B cell (primary cell): Measurements from ENCODE around the gene HLX. TPM values are rescaled to one million over a fixed set of nuclear protein-coding genes. Genes with fewer than 3 reads are reported as not detected.

Experiments used
- ATAC-seq: fragments of 200-7000 bp; cut with Tn5 transposase; one replicate; pipeline ENCODE4 v1.10.0; 2021; ENCODE audit warnings: low read depth, mild to moderate bottlenecking, moderate number of reproducible peaks, moderate library complexity
- CTCF ChIA-PET: fragments of 350-600 bp; sonication (Branson Sonifier 250); formaldehyde crosslinking; loops from one replicate; lab custom pipeline; 2021; ENCODE audit warnings: antibody characterized with exemption, inconsistent platforms; lab: Charles Lee
- POLR2A ChIA-PET: fragments of 350-600 bp; sonication (Branson Sonifier 250); formaldehyde crosslinking; loops from one replicate; lab custom pipeline; 2021; ENCODE audit warnings: antibody characterized with exemption; lab: Charles Lee
- DNase-seq: peaks from one replicate; pipeline ENCODE4 v3.0.0; 2013
- H2AFZ ChIP-seq: 2 replicates; pipeline ENCODE4 v1.6.1; 2012; ENCODE audit warnings: mild to moderate bottlenecking, low read depth, low read length; ENCODE audit not compliant: insufficient read depth, poor library complexity, severe bottlenecking
- H3K27ac ChIP-seq, 2 donors: 1 replicate in 1 of 2; 2 replicates in 1 of 2; pipeline ENCODE4 v1.5.1; 2012 to 2013; ENCODE audit warnings: low read length in 2 of 2, mild to moderate bottlenecking in 2 of 2, moderate library complexity in 1 of 2
- H3K27me3 ChIP-seq, 4 experiments: fragments of 200-600 bp in 1 of 4; sonication (generic) in 1 of 4; replicated peaks in 1 of 4; 1 replicate in 2 of 4; 2 replicates in 2 of 4; pipeline versions ENCODE4 v1.6.1 to v1.7.0; 2013 to 2016; ENCODE audit warnings: low read length in 3 of 4, mild to moderate bottlenecking in 2 of 4, mixed read lengths in 1 of 4, moderate library complexity in 1 of 4; ENCODE audit not compliant: insufficient read depth in 4 of 4, control insufficient read depth in 3 of 4; ENCODE audit errors: control extremely low read depth in 1 of 4
- H3K36me3 ChIP-seq, 2 experiments: replicated peaks in 1 of 2; 1 replicate in 1 of 2; 2 replicates in 1 of 2; pipeline versions ENCODE4 v1.6.1 to v1.7.1; 2013; ENCODE audit warnings: low read length in 1 of 2; ENCODE audit not compliant: insufficient read depth in 2 of 2, control insufficient read depth in 1 of 2; ENCODE audit errors: control extremely low read depth in 1 of 2, extremely low read depth in 1 of 2
- H3K4me1 ChIP-seq, 2 donors: fragments of 200-600 bp in 1 of 2; sonication (generic) in 1 of 2; 1 replicate in 1 of 2; 2 replicates in 1 of 2; pipeline versions ENCODE4 v1.5.1 to v1.6.1; 2013 to 2017; ENCODE audit warnings: low read length in 2 of 2; ENCODE audit not compliant: control insufficient read depth in 2 of 2, insufficient read depth in 2 of 2
- H3K4me2 ChIP-seq: replicated peaks from 2 replicates; pipeline ENCODE3; 2012; ENCODE audit warnings: mild to moderate bottlenecking, low read depth, low read length; ENCODE audit not compliant: poor library complexity, severe bottlenecking
- H3K4me3 ChIP-seq, 5 experiments: fragments of 200-600 bp in 1 of 5; sonication (generic) in 1 of 5; 1 replicate in 3 of 5; 2 replicates in 2 of 5; pipeline versions ENCODE4 v1.5.1 to v1.7.0; 2011 to 2016; ENCODE audit warnings: low read length in 4 of 5, mild to moderate bottlenecking in 4 of 5, low read depth in 2 of 5, control low read depth in 1 of 5, moderate library complexity in 1 of 5; ENCODE audit not compliant: insufficient read depth in 1 of 5; ENCODE audit errors: control extremely low read depth in 1 of 5, extremely low read depth in 1 of 5
- H3K79me2 ChIP-seq: fragments of 200-600 bp; sonication (generic); one replicate; pipeline ENCODE4 v1.6.0; 2016; ENCODE audit warnings: low read length; ENCODE audit not compliant: control insufficient read depth, insufficient read depth
- H3K9ac ChIP-seq: fragments of 200-600 bp; sonication (generic); 2 replicates; pipeline ENCODE4 v1.6.1; 2017; ENCODE audit warnings: mild to moderate bottlenecking, low read length, moderate library complexity
- H3K9me3 ChIP-seq, 3 donors: one replicate each; pipeline versions ENCODE4 v1.6.1 to v1.7.1; 2013; ENCODE audit warnings: low read length in 2 of 3; ENCODE audit not compliant: control insufficient read depth in 2 of 3, insufficient read depth in 1 of 3; ENCODE audit errors: control extremely low read depth in 1 of 3
- H4K20me1 ChIP-seq: 2 replicates; pipeline ENCODE4 v1.6.0; 2012; ENCODE audit warnings: mild to moderate bottlenecking, low read length; ENCODE audit not compliant: insufficient read depth, control insufficient read depth, poor library complexity, severe bottlenecking
- H3K27ac Mint-ChIP-seq: one replicate; pipeline ENCODE4 v1.8.0; 2021; ENCODE audit warnings: mixed read lengths
- H3K27me3 Mint-ChIP-seq: one replicate; pipeline ENCODE4 v1.8.0; 2021; ENCODE audit warnings: mixed read lengths
- H3K4me1 Mint-ChIP-seq: one replicate; pipeline ENCODE4 v1.8.0; 2021; ENCODE audit warnings: mixed read lengths
- H3K4me3 Mint-ChIP-seq: one replicate; pipeline ENCODE4 v1.8.0; 2021; ENCODE audit warnings: mixed read lengths
- H3K9me3 Mint-ChIP-seq: one replicate; pipeline ENCODE4 v1.8.0; 2022; ENCODE audit warnings: mixed read lengths; ENCODE audit not compliant: insufficient read depth
- CTCF ChIP-seq: fragments of 200-600 bp; IDR thresholded peaks from one replicate; pipeline ENCODE4 v1.8.0; 2022; ENCODE audit warnings: antibody characterized with exemption, mild to moderate bottlenecking
- EZH2 ChIP-seq: IDR thresholded peaks from 2 replicates; pipeline ENCODE4 v1.6.1; 2012; ENCODE audit warnings: borderline replicate concordance, low read depth, mild to moderate bottlenecking, moderate library complexity, low read length; ENCODE audit not compliant: insufficient read depth, poor library complexity, severe bottlenecking
- WGBS: methylation state at CpG from one replicate; pipeline ENCODE4 v1.1.5; 2013; ENCODE audit warnings: missing lambda C conversion rate; ENCODE audit not compliant: insufficient coverage; 5-methylcytosine and 5-hydroxymethylcytosine counted together
- intact Hi-C: fragments of 100-400 bp; cut with micrococcal nuclease; formaldehyde crosslinking; loops from one replicate; pipeline ENCODE4 v1.10.0; 2022
- polyA plus RNA-seq: library from polyadenylated mRNA; depleted of rRNA; stranded (reverse); fragments of >200 nt; gene quantifications from 2 replicates; pipeline ENCODE4 v1.2.3, GENCODE V29; 2012
- total RNA-seq, 2 donors: library from RNA; stranded (reverse); fragments of 120-200 nt in 1 of 2; gene quantifications; 1 replicate in 1 of 2; 2 replicates in 1 of 2; pipeline versions ENCODE4 v1.2.3 to v1.2.4, GENCODE V29; 2013 to 2022

Gene HLX
- total and polyA plus RNA-seq, 2 donors (not counting 1 experiment from before 2014, with no cell fraction given) = 3.4 to 9.1 TPM

GRCh38 chr1:220882061-220882891 lies 3.0 kb downstream of the HLX start:
- H3K36me3 ChIP-seq = no peaks in the 10 kb centered on the region
- 94% methylated on average over 31 of the region's 34 CpGs for WGBS
- H3K4me1 ChIP-seq = peaks cover 33 to 42% of the 10 kb centered on the region in 2 donors
- ChIA-PET CTCF (interaction anchor here (0.8 to 2.0 kb wide), 4 partner anchors 216 to 382 kb away, joined by 3 to 5 read pairs (median 4); no protein-coding TSS in a partner anchor), POLR2A (interaction anchor here (0.6 kb wide), 1 partner anchor 119 kb away, joined by 3 read pairs; no protein-coding TSS in a partner anchor)
- no peaks in the 10 kb centered on the region for H4K20me1 ChIP-seq
- peaks cover 0 to 60% (median 25%) of the 10 kb centered on the region in 4 experiments for H3K27me3 ChIP-seq
- no peaks in the 10 kb centered on the region for H3K79me2 ChIP-seq
- DNase-seq (no peak), ATAC-seq (no peak)
- Mint-ChIP-seq H3K27ac (no peak overlapping the region), H3K9me3 (no peaks in the 10 kb centered on the region), H3K27me3 (peaks cover 19% of the 10 kb centered on the region), H3K4me3 (peak overlapping the region; percentile 32), H3K4me1 (peaks cover 43% of the 10 kb centered on the region)
- peaks cover 0 to 33% (median 0%) of the 10 kb centered on the region in 3 donors for H3K9me3 ChIP-seq
- no peak overlapping the region for H3K4me3 ChIP-seq
- H3K27ac ChIP-seq = no peak overlapping the region
- H3K4me2 ChIP-seq = no peak overlapping the region
- TF ChIP-seq CTCF (no peak), EZH2 (no peak)
- no peak overlapping the region for H2AFZ ChIP-seq
- H3K9ac ChIP-seq = no peak overlapping the region
- intact Hi-C loops = no loop called here
